ENCODE measurements around the gene TMEM185B.

TMEM185B gene

GRCh38 chr2:120251880-120252224 lies 28.7 kb upstream of the TMEM185B start:
- Histone ChIP-seq H3K27me3 (ENCODE audit: insufficient read depth, insufficient read length) (peaks cover 55% of the 10 kb centered on the region), H3K9ac (ENCODE audit: insufficient read length, low read depth) (peak overlapping the region; percentile 58), H3K36me3 (ENCODE audit: insufficient read depth, insufficient read length, low read length) (no peaks in the 10 kb centered on the region), H3K4me3 (ENCODE audit: insufficient read length, low read depth) (peak overlapping the region; percentile 48), H3K4me1 (ENCODE audit: insufficient read depth, insufficient read length) (peaks cover 5% of the 10 kb centered on the region), H3K9me3 (ENCODE audit: insufficient read depth, low read length) (no peaks in the 10 kb centered on the region)
- TF ChIP-seq SUZ12 (IDR thresholded peaks at IDR 0.05; ENCODE audit: extremely low read depth, insufficient read depth, insufficient read length), result no peak
- DNase-seq (ENCODE audit: low read depth, low spot score), result no peak

DNA sequence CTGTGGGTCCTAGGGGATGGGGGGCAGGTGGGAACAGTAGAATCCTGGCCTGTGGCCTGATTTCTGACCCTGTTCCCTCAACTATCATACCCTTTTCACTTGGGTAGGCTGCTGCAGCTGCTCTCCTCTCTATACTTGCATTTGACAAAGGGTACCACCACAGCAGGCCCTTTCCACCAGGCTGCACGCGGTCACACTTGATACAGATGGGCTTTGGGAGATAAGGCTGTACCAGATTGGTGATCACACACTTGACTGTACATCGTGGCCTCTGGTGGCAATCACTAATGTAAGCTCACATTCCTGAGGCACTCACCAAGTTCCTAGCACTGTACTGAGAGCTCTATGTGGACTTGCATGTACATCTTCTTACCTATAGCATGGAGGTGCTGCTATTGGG lies 27.9 kb upstream of the TMEM185B start:
- peaks cover 10% of the 10 kb centered on the region for H3K4me1 ChIP-seq (ENCODE audit: insufficient read depth, insufficient read length)
- H3K9me3 ChIP-seq (ENCODE audit: insufficient read depth, low read length), result no peaks in the 10 kb centered on the region
- TF ChIP-seq YY1 (IDR thresholded peaks at IDR 0.05; ENCODE audit: insufficient read depth, insufficient read length), result no peak
- TF ChIP-seq SUZ12 (IDR thresholded peaks at IDR 0.05; ENCODE audit: extremely low read depth, insufficient read depth, insufficient read length), result no peak
- TF ChIP-seq ZNF274 (IDR thresholded peaks at IDR 0.05; ENCODE audit: low read depth, low read length), result no peak
- no peak for DNase-seq (ENCODE audit: low read depth, low spot score)
- no peak overlapping the region for H3K9ac ChIP-seq (ENCODE audit: insufficient read length, low read depth)
- H3K4me3 ChIP-seq (ENCODE audit: insufficient read length, low read depth), result no peak overlapping the region
- H3K27me3 ChIP-seq (ENCODE audit: insufficient read depth, insufficient read length), result peaks cover 57% of the 10 kb centered on the region
- H3K36me3 ChIP-seq (ENCODE audit: insufficient read depth, insufficient read length, low read length), result no peaks in the 10 kb centered on the region

DNA sequence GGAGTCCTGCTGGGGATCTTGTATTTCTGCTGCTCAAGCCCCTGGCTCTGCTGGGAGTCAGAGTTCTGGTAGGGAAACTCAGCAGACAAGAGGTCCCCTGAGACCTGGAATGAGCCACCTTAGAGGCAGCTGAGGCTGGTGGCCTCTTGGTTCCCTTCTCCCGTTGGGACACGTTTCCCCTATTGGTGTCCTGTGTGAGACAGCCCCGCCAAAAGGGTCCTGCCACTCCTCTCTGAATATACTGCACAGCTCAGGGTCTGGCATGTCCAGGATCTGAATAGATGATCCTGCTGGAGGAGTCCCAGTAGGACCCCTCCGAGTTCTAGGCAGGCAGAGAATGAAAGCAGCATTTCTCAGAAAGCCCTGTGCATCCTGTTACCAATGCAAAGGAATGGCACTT lies 27.4 kb upstream of the TMEM185B start:
- TF ChIP-seq SUZ12 (IDR thresholded peaks at IDR 0.05; ENCODE audit: extremely low read depth, insufficient read depth, insufficient read length) (no peak), YY1 (IDR thresholded peaks at IDR 0.05; ENCODE audit: insufficient read depth, insufficient read length) (no peak), ZNF274 (IDR thresholded peaks at IDR 0.05; ENCODE audit: low read depth, low read length) (no peak)
- Histone ChIP-seq H3K4me1 (ENCODE audit: insufficient read depth, insufficient read length) (peaks cover 12% of the 10 kb centered on the region), H3K27me3 (ENCODE audit: insufficient read depth, insufficient read length) (peaks cover 57% of the 10 kb centered on the region), H3K4me3 (ENCODE audit: insufficient read length, low read depth) (no peak overlapping the region), H3K36me3 (ENCODE audit: insufficient read depth, insufficient read length, low read length) (no peaks in the 10 kb centered on the region), H3K9me3 (ENCODE audit: insufficient read depth, low read length) (no peaks in the 10 kb centered on the region), H3K9ac (ENCODE audit: insufficient read length, low read depth) (no peak overlapping the region)
- no peak for DNase-seq (ENCODE audit: low read depth, low spot score)

GRCh38 chr2:120247851-120248250 lies 24.7 kb upstream of the TMEM185B start:
- no peak for TF ChIP-seq YY1 (IDR thresholded peaks at IDR 0.05; ENCODE audit: insufficient read depth, insufficient read length)
- TF ChIP-seq SUZ12 (IDR thresholded peaks at IDR 0.05; ENCODE audit: extremely low read depth, insufficient read depth, insufficient read length), result no peak
- no peak for TF ChIP-seq ZNF274 (IDR thresholded peaks at IDR 0.05; ENCODE audit: low read depth, low read length)
- H3K36me3 ChIP-seq (ENCODE audit: insufficient read depth, insufficient read length, low read length), result no peaks in the 10 kb centered on the region
- no peak overlapping the region for H3K4me3 ChIP-seq (ENCODE audit: insufficient read length, low read depth)
- peaks cover 39% of the 10 kb centered on the region for H3K27me3 ChIP-seq (ENCODE audit: insufficient read depth, insufficient read length)
- no peaks in the 10 kb centered on the region for H3K9me3 ChIP-seq (ENCODE audit: insufficient read depth, low read length)
- no peak overlapping the region for H3K9ac ChIP-seq (ENCODE audit: insufficient read length, low read depth)
- no peak for DNase-seq (ENCODE audit: low read depth, low spot score)
- H3K4me1 ChIP-seq (ENCODE audit: insufficient read depth, insufficient read length), result peaks cover 25% of the 10 kb centered on the region

DNA sequence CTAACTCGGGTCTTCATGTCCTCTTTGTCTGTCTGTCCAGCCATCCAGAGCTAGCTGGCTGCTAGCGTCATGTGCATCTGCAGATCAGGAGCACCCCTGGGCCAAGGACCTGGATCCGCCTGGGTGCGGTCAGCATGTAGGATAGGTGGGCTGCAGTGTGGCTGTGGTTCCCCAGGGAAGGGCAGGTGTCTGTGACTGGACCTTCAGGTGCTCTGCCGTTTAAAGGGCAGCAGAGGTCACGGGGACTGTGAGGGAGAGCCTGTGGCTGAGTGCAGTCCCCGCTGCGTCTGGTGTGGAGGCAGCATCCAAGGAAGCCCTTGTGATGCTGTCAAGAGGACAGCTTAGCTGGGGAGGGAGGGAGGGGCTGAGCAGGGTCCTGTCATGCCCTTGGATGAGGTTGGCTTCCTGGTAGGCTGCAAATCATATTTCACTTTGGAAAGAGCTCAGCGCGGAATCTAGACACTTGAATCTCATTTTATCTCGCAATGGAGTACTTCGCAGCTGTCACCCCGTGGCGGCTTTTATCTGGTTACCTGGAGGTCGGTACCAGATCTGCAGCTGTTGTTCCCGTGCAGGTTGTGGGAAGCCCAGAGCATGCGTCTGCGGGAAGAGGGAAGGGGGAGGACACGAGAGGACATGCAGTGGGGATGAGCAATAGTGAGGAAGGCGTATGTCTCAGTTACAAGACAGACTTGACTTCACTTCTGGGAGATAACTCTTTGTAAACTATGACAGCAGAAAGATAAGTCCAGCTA lies 23.5 kb upstream of the TMEM185B start:
- peaks cover 32% of the 10 kb centered on the region for H3K27me3 ChIP-seq (ENCODE audit: insufficient read depth, insufficient read length)
- DNase-seq (ENCODE audit: low read depth, low spot score), result no peak
- no peak overlapping the region for H3K4me3 ChIP-seq (ENCODE audit: insufficient read length, low read depth)
- H3K4me1 ChIP-seq (ENCODE audit: insufficient read depth, insufficient read length), result peaks cover 22% of the 10 kb centered on the region
- H3K9ac ChIP-seq (ENCODE audit: insufficient read length, low read depth), result peak overlapping the region; percentile 17
- H3K9me3 ChIP-seq (ENCODE audit: insufficient read depth, low read length), result no peaks in the 10 kb centered on the region
- no peaks in the 10 kb centered on the region for H3K36me3 ChIP-seq (ENCODE audit: insufficient read depth, insufficient read length, low read length)
- no peak for TF ChIP-seq SUZ12 (IDR thresholded peaks at IDR 0.05; ENCODE audit: extremely low read depth, insufficient read depth, insufficient read length)
- no peak for TF ChIP-seq ZNF274 (IDR thresholded peaks at IDR 0.05; ENCODE audit: low read depth, low read length)
- no peak for TF ChIP-seq YY1 (IDR thresholded peaks at IDR 0.05; ENCODE audit: insufficient read depth, insufficient read length)

GRCh38 chr2:120245520-120246332 lies 22.5 kb upstream of the TMEM185B start:
- H3K9ac ChIP-seq (ENCODE audit: insufficient read length, low read depth), result no peak overlapping the region
- peaks cover 22% of the 10 kb centered on the region for H3K27me3 ChIP-seq (ENCODE audit: insufficient read depth, insufficient read length)
- H3K4me1 ChIP-seq (ENCODE audit: insufficient read depth, insufficient read length), result peaks cover 25% of the 10 kb centered on the region
- no peak overlapping the region for H3K4me3 ChIP-seq (ENCODE audit: insufficient read length, low read depth)
- no peaks in the 10 kb centered on the region for H3K36me3 ChIP-seq (ENCODE audit: insufficient read depth, insufficient read length, low read length)
- DNase-seq (ENCODE audit: low read depth, low spot score), result no peak
- no peaks in the 10 kb centered on the region for H3K9me3 ChIP-seq (ENCODE audit: insufficient read depth, low read length)
- TF ChIP-seq YY1 (IDR thresholded peaks at IDR 0.05; ENCODE audit: insufficient read depth, insufficient read length) (no peak), ZNF274 (IDR thresholded peaks at IDR 0.05; ENCODE audit: low read depth, low read length) (no peak), SUZ12 (IDR thresholded peaks at IDR 0.05; ENCODE audit: extremely low read depth, insufficient read depth, insufficient read length) (no peak)
